Psoas muscle (tissue), 8 donors: ENCODE results near the gene CCDC157. TPM values are rescaled to one million over a fixed set of nuclear protein-coding genes. Genes with fewer than 3 reads are reported as not detected.

Source experiments
- ATAC-seq, 4 donors: fragments of 200-7000 bp; cut with Tn5 transposase; one replicate each; pipeline ENCODE4 v1.9.1; 2020; ENCODE audit warnings: moderate library complexity in 3 of 4, mild to moderate bottlenecking in 2 of 4
- DNase-seq, 2 donors: peaks; one replicate each; pipeline ENCODE4 v3.0.0-alpha.2; 2020
- H3K27ac ChIP-seq: fragments of 200-600 bp; one replicate; pipeline ENCODE4 v1.8.0; 2022
- H3K27me3 ChIP-seq, 3 donors: fragments of 200-600 bp in 1 of 3; one replicate each; pipeline versions ENCODE4 v1.6.1 to v1.8.0; 2013 to 2022; ENCODE audit warnings: low read length in 2 of 3, mild to moderate bottlenecking in 2 of 3, moderate library complexity in 1 of 3; ENCODE audit not compliant: insufficient read depth in 3 of 3
- H3K36me3 ChIP-seq, 2 donors: fragments of 200-600 bp in 1 of 2; one replicate each; pipeline versions ENCODE4 v1.6.1 to v1.8.0; 2013 to 2022; ENCODE audit warnings: low read depth in 1 of 2, mild to moderate bottlenecking in 1 of 2, moderate library complexity in 1 of 2; ENCODE audit not compliant: insufficient read depth in 1 of 2
- H3K4me1 ChIP-seq: fragments of 200-600 bp; one replicate; pipeline ENCODE4 v1.8.0; 2022
- H3K4me3 ChIP-seq: fragments of 200-600 bp; one replicate; pipeline ENCODE4 v1.8.0; 2022; ENCODE audit warnings: mild to moderate bottlenecking
- H3K9me3 ChIP-seq: fragments of 200-600 bp; one replicate; pipeline ENCODE4 v1.8.0; 2022
- WGBS, 3 donors: extraction: QIAGEN DNeasy Blood & Tissue Kit; methylation state at CpG; one replicate each; pipeline versions ENCODE4 v1.1.6 to v1.1.7; 2013; 5-methylcytosine and 5-hydroxymethylcytosine counted together
- intact Hi-C, 2 donors: fragments of 100-400 bp; cut with DNase I; formaldehyde crosslinking; loops; one replicate each; pipeline versions ENCODE4 v1.11.0 to v1.14.2; 2022
- polyA plus RNA-seq, 3 donors: library from polyadenylated mRNA; stranded (reverse); fragments of 200-250 nt; gene quantifications; one replicate each; pipeline ENCODE4 v1.2.3, GENCODE V29; 2013
- total RNA-seq, 4 donors: library from RNA; stranded (reverse); fragmentation: NEBNext Ultra II Directional in 2 of 4; extraction: Animal tissue kit (Norgen Biotek cat#: 25700) in 2 of 4; gene quantifications; one replicate each; pipeline versions ENCODE4 v1.2.1 to v1.2.4, GENCODE V29; 2021 to 2023
- TF ChIP-seq, protein P1 (sequence below): fragments of 200-600 bp; IDR thresholded peaks from one replicate; pipeline ENCODE4 v1.8.0; 2022; ENCODE audit warnings: antibody characterized with exemption
- donor health status: healthy with polysubstance abuse.
- donor health status: DM: no; HTN: no; CAD: no; lungs with moderate emphysema.
- donor health status: Bipolar disorder and iron deficiency.
- donor health status: healthy.
- donor health status: DM: yes; HTN: yes; CAD: no.
- donor health status: DM: no; HTN: no; CAD: no.
- donor health status: DM: no; HTN: no; CAD: no.
- donor health status: DM: yes; HTN: yes; CAD: no.

The CCDC157 gene
- total and polyA plus RNA-seq, 7 donors: 0.17 to 2.6 (median 0.88) TPM

DNA sequence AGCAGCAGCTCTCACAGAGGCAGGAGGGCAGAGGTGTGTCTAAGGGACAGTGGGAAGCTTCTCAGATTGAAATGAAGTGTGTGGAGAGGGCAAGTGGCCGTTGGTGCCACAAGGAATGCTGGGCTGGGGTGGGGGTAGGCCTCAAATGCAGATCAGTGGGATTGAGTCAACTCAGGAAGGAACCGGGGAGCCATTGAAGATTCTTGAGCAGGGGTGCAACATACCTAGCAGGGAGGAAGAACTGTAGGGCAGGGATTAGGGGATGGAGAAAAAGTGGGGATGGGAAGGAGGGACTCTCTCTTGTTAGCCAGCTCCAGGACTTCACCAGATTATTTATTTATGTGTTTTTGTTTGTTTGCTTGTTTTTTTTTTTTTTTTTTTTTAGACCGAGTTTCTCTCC, 37.1 kb downstream of the CCDC157 start:
- WGBS, 3 donors: 79 to 89% (median 86%) methylated on average over 3 of the region's 3 CpGs
- TF ChIP-seq, protein P1, sequence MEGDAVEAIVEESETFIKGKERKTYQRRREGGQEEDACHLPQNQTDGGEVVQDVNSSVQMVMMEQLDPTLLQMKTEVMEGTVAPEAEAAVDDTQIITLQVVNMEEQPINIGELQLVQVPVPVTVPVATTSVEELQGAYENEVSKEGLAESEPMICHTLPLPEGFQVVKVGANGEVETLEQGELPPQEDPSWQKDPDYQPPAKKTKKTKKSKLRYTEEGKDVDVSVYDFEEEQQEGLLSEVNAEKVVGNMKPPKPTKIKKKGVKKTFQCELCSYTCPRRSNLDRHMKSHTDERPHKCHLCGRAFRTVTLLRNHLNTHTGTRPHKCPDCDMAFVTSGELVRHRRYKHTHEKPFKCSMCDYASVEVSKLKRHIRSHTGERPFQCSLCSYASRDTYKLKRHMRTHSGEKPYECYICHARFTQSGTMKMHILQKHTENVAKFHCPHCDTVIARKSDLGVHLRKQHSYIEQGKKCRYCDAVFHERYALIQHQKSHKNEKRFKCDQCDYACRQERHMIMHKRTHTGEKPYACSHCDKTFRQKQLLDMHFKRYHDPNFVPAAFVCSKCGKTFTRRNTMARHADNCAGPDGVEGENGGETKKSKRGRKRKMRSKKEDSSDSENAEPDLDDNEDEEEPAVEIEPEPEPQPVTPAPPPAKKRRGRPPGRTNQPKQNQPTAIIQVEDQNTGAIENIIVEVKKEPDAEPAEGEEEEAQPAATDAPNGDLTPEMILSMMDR: no peak
- intact Hi-C loops: loop anchor here in 1 of 2 donors (5.0 kb wide), 1 partner anchor 33 kb away; the partner anchor contains the start of gene MTFP1

DNA sequence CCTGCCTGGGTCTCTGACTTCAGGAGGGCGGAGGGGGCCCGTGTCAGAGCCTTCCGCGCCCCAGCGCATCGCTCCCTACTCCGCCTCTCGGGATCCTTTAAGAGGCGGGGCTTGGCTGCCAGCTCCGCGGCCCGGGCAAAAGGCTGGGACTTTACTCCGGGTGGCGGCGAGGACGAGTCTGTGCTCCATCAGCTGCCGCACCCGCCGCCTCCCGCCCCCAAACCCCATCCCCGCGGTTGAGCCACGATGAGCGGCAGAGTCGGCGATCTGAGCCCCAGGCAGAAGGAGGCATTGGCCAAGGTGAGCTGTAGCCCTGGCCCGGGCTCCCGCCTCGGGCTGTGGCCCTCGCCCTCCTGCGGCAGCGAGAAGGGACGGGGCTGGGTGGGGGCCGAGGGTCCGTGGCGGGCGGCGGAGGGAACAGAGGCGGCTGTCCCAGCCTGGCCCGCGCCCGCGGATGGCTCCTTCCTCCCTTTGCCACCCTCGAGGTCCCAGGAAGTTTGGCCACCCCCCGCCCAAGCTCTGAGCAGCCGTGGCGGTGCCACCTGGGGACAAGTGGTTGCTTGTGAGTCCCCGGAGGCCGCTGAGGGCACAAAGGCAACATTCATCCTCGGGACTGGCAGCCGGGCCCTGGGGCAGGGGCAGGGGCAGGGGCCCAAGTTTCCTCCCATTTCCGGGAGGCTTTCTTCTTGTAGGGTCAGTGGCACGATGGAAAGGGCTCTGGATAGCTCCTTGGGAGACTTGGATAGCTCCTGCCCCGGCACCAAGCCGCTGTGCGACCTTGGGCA, 40.3 kb downstream of the CCDC157 start, which contains the start of gene SEC14L2:
Gene SEC14L2, plus strand, starts transcription at position 148 of the 785 bp plus-strand sequence. Its CDS starts 99 bp downstream, at position 247.
- peak within 1 kb of the TSS; percentile 67 for H3K4me3 ChIP-seq
- WGBS, 3 donors: 0 to 1% (median 0%) methylated on average over 47 to 56 of the region's 56 CpGs
- ATAC-seq (peak; percentile 53 to 73 (median 65)), DNase-seq (peak; percentile 77 to 80)
- TF ChIP-seq, protein P1: no peak
- H3K36me3 ChIP-seq: no peaks in the 10 kb centered on the region
- intact Hi-C loops: no loop called here
- H3K27ac ChIP-seq: no peak within 1 kb of the TSS
- peaks cover 0 to 42% (median 2%) of the 10 kb centered on the region in 3 donors for H3K27me3 ChIP-seq
- no peaks in the 10 kb centered on the region for H3K9me3 ChIP-seq
- H3K4me1 ChIP-seq: peaks cover 9% of the 10 kb centered on the region

More for the DNA sequence above, 37.1 kb downstream of the CCDC157 start:
- no peak overlapping the region for H3K27ac ChIP-seq
- H3K4me3 ChIP-seq: no peak overlapping the region
- peaks cover 9% of the 10 kb centered on the region for H3K4me1 ChIP-seq
- no peaks in the 10 kb centered on the region for H3K36me3 ChIP-seq
- H3K9me3 ChIP-seq: no peaks in the 10 kb centered on the region
- peaks cover 0 to 42% (median 2%) of the 10 kb centered on the region in 3 donors for H3K27me3 ChIP-seq
- DNase-seq (no peak), ATAC-seq (no peak)

DNA sequence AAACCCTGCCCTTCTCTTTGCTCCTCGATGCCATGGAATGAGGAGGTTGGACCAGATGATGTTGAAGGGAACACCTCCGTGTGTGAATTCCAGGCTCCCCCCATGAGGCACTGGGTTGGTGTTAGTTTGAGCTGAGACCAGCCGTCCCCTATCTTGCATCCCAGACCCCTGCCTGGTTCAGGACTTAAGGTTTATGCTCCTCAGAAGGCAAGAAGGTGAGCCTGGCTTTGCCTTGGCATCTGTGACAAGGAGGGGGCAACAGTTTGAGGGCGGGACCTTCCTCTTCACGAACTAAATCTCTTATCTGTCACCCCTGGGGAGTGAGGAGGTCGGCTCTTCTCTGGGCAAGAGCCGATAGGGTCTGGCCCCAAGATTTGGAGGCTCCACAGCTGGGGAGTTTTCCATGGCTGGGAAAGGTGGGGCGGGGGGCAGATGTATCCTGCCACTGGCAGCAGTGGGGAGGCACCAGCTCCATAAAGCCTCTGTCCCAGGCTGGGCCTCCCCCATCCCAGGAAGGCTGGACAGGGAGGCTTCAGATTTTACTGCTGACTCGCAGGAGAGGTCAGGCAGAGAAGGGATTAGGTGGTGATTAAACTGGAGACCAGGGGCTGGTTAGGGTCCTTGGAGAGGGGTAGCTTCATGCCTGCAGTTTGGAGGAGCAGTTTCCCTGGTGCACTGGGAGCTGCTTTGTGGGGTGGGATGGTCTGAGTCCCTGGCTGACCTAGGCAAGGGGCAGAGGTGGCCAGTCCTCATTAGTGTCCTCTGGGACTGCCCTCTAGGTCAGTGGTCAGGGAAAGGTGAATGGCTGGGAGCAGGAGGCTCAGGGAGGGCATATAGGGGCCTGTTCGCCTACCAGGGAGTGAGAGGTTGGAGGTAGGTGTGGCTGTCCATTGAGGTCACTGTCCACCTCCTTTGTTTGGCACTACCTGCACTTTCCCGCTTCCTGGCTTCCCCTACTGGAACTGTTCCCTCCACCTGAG, 41.1 kb downstream of the CCDC157 start:
- peak; percentile 7 to 23 (median 12) for ATAC-seq
- no peak for DNase-seq
- Histone ChIP-seq H3K27ac (no peak overlapping the region), H3K27me3 (peaks cover 0 to 42% (median 2%) of the 10 kb centered on the region in 3 donors), H3K4me1 (peaks cover 9% of the 10 kb centered on the region), H3K4me3 (peak overlapping the region; percentile 67), H3K9me3 (no peaks in the 10 kb centered on the region), H3K36me3 (no peaks in the 10 kb centered on the region)
- intact Hi-C loops: no loop called here
- 20 to 26% (median 22%) methylated on average over 11 of the region's 11 CpGs for WGBS, 3 donors
- TF ChIP-seq, protein P1: no peak

DNA sequence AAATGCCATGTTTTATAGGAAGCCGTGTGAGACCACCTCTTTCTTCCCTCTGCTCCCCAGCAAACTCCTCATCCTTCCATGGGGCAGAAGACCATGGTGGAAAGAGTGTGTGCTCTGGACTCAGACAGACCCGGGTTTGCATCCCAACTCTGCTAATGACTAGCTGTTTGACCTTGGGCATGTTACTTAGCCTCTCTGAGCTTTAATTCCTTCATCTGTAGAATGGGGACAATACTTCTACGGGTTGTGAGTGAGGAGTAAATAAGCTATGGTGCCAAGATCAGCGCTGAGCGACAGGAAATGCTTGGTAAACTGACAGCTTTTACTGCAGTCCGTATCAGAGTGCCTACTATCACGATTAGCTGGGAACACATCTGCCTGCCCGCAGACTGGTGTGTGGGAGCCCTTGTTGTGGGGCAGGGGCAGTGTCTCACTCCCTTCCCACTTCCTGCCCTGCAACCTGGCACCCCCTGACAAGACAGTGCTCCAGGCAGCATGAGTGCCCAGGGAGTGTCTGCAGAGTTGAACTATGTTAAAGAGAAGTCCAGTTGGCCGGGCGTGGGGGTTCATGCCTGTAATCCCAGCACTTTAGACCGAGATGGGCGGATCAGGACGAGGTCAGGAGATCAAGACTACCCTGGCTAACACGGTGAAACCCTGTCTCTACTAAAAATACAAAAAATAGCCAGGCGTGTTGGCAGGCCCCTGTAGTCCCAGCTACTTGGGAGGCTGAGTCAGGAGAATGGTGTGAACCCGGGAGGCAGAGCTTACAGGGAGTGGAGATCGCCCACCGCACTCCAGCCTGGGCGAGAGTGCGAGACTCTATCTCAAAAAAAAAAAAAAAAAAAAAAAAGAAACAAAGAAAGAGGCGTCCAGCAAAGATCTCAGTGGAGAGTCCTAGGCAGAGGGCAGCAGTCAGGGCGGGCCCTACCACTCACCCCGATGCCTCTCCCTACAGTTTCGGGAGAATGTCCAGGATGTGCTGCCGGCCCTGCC, 42.2 kb downstream of the CCDC157 start:
- H3K27ac ChIP-seq: no peak overlapping the region
- no peak overlapping the region for H3K4me3 ChIP-seq
- no peak for DNase-seq
- TF ChIP-seq, protein P1: no peak
- H3K27me3 ChIP-seq: peaks cover 0 to 42% (median 2%) of the 10 kb centered on the region in 3 donors
- no peaks in the 10 kb centered on the region for H3K9me3 ChIP-seq
- ATAC-seq: peak in 2 of 4 donors; percentile 13 to 17
- 45 to 60% (median 48%) methylated on average over 24 to 25 of the region's 25 CpGs for WGBS, 3 donors
- intact Hi-C loops: no loop called here
- peaks cover 9% of the 10 kb centered on the region for H3K4me1 ChIP-seq
- H3K36me3 ChIP-seq: no peaks in the 10 kb centered on the region
